MG63 (cell line): Measurements from ENCODE around the gene TAF4. TPM values are rescaled to one million over a fixed set of nuclear protein-coding genes. Genes with fewer than 3 reads are reported as not detected.
A peak's percentile ranks its signal among the peaks of the same experiment; 100 is the strongest.
"Not testable (repeated sequence)": the region's sequence is repeated elsewhere in the genome, so short reads cannot be mapped to it uniquely, and the experiment has no call there.

ENCODE experiments used
- DNase-seq: peaks from one replicate; pipeline ENCODE4 v3.0.0-alpha.2; 2020
- H3K27me3 ChIP-seq: fragments of 250-450 bp; sonication (Bioruptor Pico); 2 replicates; pipeline ENCODE4 v1.5.1; 2020; ENCODE audit warnings: mild to moderate bottlenecking, moderate library complexity
- H3K36me3 ChIP-seq: fragments of 250-450 bp; sonication (Bioruptor Pico); 2 replicates; pipeline ENCODE4 v1.5.1; 2020; ENCODE audit warnings: mild to moderate bottlenecking, moderate library complexity
- H3K4me3 ChIP-seq: fragments of 250-450 bp; sonication (Bioruptor Pico); 2 replicates; pipeline ENCODE4 v1.5.1; 2020; ENCODE audit warnings: mild to moderate bottlenecking, moderate library complexity
- H3K9me3 ChIP-seq: fragments of 250-450 bp; sonication (Bioruptor Pico); 2 replicates; pipeline ENCODE4 v1.5.1; 2020; ENCODE audit warnings: mild to moderate bottlenecking, moderate library complexity
- total RNA-seq: library from RNA; depleted of rRNA; stranded (reverse); fragments of >200 nt; shearing (Covaris generic); gene quantifications from 2 replicates; pipeline ENCODE4 v1.2.3, GENCODE V29; 2014; ENCODE audit warnings: low replicate concordance

Gene TAF4
- total RNA-seq, 1 experiment from 2014 or later = 3.6 TPM

GRCh38 chr20:62085206-62085605 lies 19.5 kb upstream of the TAF4 start:
- no peak for DNase-seq
- H3K27me3 ChIP-seq = 0 out of 2 replicates have a peak, but pooled peaks cover 3% of the 10 kb centered on the region
- no peaks in the 10 kb centered on the region for H3K36me3 ChIP-seq
- peaks cover 8% of the 10 kb centered on the region; the same call in 1 of the 2 replicates for H3K9me3 ChIP-seq
- no peak overlapping the region for H3K4me3 ChIP-seq

DNA sequence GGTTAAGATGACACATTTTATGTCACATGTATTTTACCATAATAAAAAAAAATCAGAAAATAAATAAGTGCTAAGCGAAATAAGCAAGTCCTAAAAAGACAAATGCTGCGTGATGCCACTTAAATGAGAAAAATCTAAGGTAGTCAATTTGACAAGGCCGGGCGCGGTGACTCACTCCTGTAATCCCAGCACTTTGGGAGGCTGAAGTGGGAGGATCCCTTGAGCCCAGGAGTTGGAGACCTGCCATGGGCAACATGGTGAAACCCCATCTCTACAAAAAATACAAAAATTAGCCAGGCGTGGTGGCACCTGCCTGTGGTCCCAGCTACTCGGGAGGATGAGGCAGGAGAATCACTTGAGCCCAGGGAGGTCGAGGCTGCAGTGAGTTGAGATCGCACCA lies 18.5 kb upstream of the TAF4 start:
- H3K9me3 ChIP-seq = peaks cover 11% of the 10 kb centered on the region
- DNase-seq, H3K4me3 ChIP-seq, H3K36me3 ChIP-seq, H3K27me3 ChIP-seq: not testable (repeated sequence)

- Histone ChIP-seq H3K27me3 (0 out of 2 replicates have a peak, but pooled peaks cover 3% of the 10 kb centered on the region), H3K9me3 (peaks cover 15% of the 10 kb centered on the region), H3K36me3 (no peaks in the 10 kb centered on the region), H3K4me3 (no peak overlapping the region)
- DNase-seq = no peak
Measured at GRCh38 chr20:62083312-62083711, 17.6 kb upstream of the TAF4 start.

- Histone ChIP-seq H3K36me3 (no peaks in the 10 kb centered on the region), H3K27me3 (0 out of 2 replicates have a peak, but pooled peaks cover 3% of the 10 kb centered on the region), H3K9me3 (peaks cover 29% of the 10 kb centered on the region), H3K4me3 (no peak overlapping the region)
- no peak for DNase-seq
Measured at GRCh38 chr20:62080249-62080990, 14.7 kb upstream of the TAF4 start.

- H3K36me3 ChIP-seq = no peaks in the 10 kb centered on the region
- 0 out of 2 replicates have a peak, but pooled peaks cover 3% of the 10 kb centered on the region for H3K27me3 ChIP-seq
- no peak overlapping the region for H3K4me3 ChIP-seq
- H3K9me3 ChIP-seq = peaks cover 36% of the 10 kb centered on the region
- DNase-seq = no peak
Measured at GRCh38 chr20:62079166-62079565, 13.5 kb upstream of the TAF4 start.

GRCh38 chr20:62073323-62073722 lies 7.6 kb upstream of the TAF4 start:
- Histone ChIP-seq H3K4me3 (no peak overlapping the region), H3K9me3 (peaks cover 42% of the 10 kb centered on the region), H3K27me3 (no peaks in the 10 kb centered on the region), H3K36me3 (no peaks in the 10 kb centered on the region)
- no peak for DNase-seq

GRCh38 chr20:62071669-62072430 lies 6.2 kb upstream of the TAF4 start:
- not testable (repeated sequence) for H3K27me3 ChIP-seq, H3K36me3 ChIP-seq, H3K4me3 ChIP-seq, DNase-seq
- peaks cover 37% of the 10 kb centered on the region for H3K9me3 ChIP-seq

- 0 out of 2 replicates have a peak, but pooled peaks cover 2% of the 10 kb centered on the region for H3K36me3 ChIP-seq
- no peaks in the 10 kb centered on the region for H3K27me3 ChIP-seq
- peaks cover 22% of the 10 kb centered on the region for H3K9me3 ChIP-seq
- H3K4me3 ChIP-seq = no peak overlapping the region
- DNase-seq = peak; percentile 85
Measured at GRCh38 chr20:62069741-62070216, 4.1 kb upstream of the TAF4 start.

- Histone ChIP-seq H3K36me3 (peaks cover 5% of the 10 kb centered on the region), H3K9me3 (peaks cover 20% of the 10 kb centered on the region), H3K27me3 (no peaks in the 10 kb centered on the region), H3K4me3 (no peak overlapping the region)
- peak; percentile 31 for DNase-seq
Measured at GRCh38 chr20:62068997-62069396, 3.3 kb upstream of the TAF4 start.

GRCh38 chr20:62067547-62068260 lies 2.0 kb upstream of the TAF4 start:
- Histone ChIP-seq H3K36me3 (peaks cover 13% of the 10 kb centered on the region), H3K27me3 (no peaks in the 10 kb centered on the region), H3K4me3 (no peak overlapping the region), H3K9me3 (peaks cover 8% of the 10 kb centered on the region)
- DNase-seq = no peak

- no peak for DNase-seq
- Histone ChIP-seq H3K36me3 (peaks cover 13% of the 10 kb centered on the region), H3K27me3 (no peaks in the 10 kb centered on the region), H3K9me3 (peaks cover 6% of the 10 kb centered on the region; the same call in 1 of the 2 replicates), H3K4me3 (peak overlapping the region; percentile 62)
Measured at GRCh38 chr20:62066983-62067433, 1.3 kb upstream of the TAF4 start.

- peak overlapping the region; percentile 62 for H3K4me3 ChIP-seq
- H3K36me3 ChIP-seq = peaks cover 18% of the 10 kb centered on the region
- H3K27me3 ChIP-seq = no peaks in the 10 kb centered on the region
- DNase-seq = peak; percentile 28
- H3K9me3 ChIP-seq = 0 out of 2 replicates have a peak, but pooled peaks cover 2% of the 10 kb centered on the region
Measured at GRCh38 chr20:62066339-62066982, 780 bp upstream of the TAF4 start.

- no peak for DNase-seq
- H3K9me3 ChIP-seq = no peaks in the 10 kb centered on the region
- H3K36me3 ChIP-seq = peaks cover 22% of the 10 kb centered on the region
- H3K4me3 ChIP-seq = peak overlapping the region; percentile 51
- H3K27me3 ChIP-seq = no peaks in the 10 kb centered on the region
Measured at GRCh38 chr20:62064770-62065673, 659 bp downstream of the TAF4 start.

GRCh38 chr20:62063981-62064769 lies 1.5 kb downstream of the TAF4 start:
- H3K27me3 ChIP-seq = no peaks in the 10 kb centered on the region
- no peak for DNase-seq
- peaks cover 22% of the 10 kb centered on the region for H3K36me3 ChIP-seq

More at GRCh38 chr20:62063981-62064769, 1.5 kb downstream of the TAF4 start:
- peak overlapping the region; percentile 34 for H3K4me3 ChIP-seq
- H3K9me3 ChIP-seq = no peaks in the 10 kb centered on the region
